Right hindlimb (tissue), 1 donor: ENCODE measurements around the gene USP6NL.

Source experiments
- DNase-seq: peaks from one replicate; pipeline ENCODE4 v3.0.0-alpha.2; 2018

Gene USP6NL

DNA sequence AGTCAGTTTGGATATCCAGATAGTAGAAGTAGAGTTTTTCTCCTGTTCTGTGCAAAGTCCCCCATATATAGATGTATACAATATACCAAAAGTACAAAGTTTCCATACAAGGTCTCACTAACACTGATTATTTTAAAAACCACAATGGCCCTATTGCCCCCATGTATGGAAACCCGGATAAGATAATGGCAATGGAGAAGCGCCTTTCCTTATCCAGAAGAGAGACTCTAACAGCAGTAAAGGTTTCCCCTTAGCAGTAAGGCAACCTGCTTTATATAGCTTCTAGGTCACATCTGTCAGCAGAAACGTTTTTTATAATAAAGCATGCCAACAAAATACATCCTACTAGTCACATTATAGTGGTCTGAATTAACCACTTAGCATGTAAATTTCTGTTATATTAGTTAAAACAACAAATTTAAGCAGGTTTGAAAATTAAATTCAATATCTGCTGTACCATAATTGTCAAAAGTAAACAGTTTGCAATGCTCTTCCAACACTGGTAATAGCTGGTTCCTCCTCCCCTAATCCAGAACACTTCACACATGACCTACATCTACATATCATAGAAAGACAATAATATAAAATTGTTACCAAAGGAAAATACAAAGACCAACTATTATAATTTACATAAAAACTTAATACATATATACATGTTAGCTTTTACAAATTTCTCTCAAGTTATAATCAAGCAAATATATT, 22.4 kb downstream of the USP6NL start:
- no peak for DNase-seq

DNA sequence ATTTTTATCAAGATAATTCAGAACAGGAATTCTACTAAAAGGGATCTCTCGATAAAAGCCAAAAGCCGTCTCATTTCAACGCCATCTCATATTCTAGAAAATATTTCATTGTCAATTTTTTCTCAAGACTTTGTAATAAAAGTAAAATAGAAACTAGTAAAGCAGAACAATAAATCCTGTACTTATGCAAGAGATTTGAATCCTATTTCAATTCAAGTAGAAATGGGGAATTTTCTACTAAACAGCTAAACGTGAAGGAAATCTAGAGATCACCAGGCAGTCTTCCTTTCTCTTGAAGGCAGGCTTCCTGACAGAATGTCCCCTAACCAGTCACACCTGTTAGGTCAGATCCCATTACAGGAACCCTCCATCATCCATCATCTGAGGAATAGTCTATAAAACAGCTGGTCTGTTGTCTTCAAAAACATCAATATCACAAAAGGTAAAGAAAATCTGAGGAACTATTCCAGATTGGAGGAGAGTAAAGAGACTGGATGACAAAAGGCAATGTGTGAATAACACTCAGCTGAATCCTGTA, 23.7 kb downstream of the USP6NL start:
- DNase-seq, result no peak

DNA sequence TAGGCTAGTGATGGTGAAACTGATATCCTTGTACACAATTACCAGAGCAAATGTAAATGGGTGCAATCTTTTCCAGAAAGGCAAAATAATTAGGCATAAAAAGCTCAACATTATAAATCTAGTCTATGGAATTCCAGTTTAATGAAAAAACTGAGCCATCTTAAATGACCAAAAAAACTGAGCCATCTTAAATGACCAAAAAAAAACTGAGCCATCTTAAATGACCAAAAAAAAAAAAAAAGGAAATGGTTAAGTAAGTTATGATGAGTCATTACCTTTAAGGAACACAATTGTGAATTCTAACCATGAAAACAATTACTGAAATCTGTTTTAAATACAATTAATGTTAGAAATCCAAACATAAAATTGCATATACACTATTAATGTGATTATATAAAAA, 25.3 kb downstream of the USP6NL start:
- no peak for DNase-seq

DNA sequence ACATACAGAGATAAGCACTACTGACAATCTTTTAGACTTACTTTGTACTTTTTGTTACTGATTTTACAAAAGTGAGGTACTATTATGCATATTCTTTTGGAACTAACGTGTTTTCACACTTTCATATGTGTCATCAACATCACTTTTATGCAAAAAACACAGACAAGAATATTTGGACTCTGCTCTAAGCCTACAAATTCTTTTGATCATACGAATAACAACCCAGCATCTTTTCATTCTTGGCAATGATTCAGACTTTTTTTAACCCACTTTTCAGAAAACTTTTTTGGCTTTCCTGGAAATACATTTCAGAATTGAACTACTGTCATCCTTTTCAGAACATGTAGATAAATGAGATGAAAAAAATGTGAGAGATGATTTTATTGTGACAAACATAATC, 30.2 kb downstream of the USP6NL start:
- DNase-seq, result no peak

DNA sequence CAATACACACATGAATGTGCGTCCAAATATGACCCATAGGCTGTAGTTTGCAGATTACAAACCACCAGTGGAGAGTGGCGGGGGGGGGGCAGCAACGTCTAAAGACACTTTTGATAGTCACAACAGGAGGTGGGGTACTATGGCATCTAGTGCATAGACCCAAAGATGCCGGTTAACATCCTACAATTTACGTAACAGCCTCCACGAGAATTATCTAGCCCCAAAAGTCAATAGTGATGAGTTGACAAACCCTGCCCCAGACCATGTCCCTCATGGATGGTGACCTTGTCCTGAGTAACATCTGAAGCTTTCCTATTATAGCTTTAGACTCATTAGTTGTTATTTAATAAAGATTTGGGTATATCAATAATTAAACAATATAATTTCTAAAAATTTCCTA, 31.6 kb downstream of the USP6NL start:
- no peak for DNase-seq

DNA sequence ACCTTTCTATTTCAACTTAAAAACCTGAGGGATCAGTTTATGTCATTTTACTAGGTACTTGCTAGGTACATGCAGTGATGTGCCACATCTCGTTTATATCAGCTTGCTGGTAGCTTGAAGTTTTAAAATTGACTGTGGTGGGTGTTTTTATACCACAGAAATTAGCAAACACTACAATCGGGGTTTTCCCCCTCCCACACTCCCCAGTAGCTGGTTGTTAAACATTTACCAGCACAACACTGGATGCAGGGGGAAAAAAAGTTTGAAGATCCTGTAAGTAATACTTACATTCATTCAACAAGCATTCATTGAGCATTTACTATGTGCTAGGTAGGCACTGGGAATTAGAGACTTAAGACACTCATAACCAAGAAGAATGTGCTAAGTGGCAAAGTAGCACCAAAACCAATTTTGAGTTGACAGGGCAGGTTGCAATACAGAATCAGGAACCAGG, 32.6 kb downstream of the USP6NL start:
- no peak for DNase-seq

DNA sequence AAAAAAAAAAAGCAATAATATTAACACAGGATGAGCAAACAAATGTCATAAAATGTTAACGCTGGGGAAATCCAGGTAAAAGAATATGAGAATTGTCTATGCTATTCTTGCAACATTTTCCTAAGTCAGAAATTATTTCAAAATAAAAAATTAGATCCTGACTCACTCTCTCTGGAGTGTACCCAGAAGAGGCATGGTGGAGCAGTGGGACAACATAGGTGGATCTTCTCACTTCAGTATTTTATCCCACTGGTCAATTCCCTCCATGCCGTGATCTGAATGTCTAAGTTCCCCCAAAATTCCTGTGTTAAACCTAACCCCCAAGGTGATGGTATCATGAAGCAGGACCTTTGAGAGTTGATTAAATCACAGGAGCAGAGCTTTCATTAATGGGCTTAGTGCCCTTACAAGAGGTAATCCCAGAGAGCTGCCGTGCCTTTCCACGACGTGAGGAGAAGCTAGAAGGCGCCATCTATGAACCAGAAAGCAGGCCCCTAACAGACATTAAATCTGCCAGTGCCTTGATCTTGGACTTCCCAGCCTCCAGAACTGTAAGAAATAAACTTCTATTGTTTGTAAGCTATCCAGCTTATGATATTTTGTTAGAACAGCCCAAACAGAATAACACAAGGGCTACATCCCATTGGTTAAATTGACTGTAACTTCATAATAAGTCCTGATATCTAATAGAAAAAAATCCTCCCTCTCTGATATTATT, 35.2 kb downstream of the USP6NL start:
- no peak for DNase-seq

DNA sequence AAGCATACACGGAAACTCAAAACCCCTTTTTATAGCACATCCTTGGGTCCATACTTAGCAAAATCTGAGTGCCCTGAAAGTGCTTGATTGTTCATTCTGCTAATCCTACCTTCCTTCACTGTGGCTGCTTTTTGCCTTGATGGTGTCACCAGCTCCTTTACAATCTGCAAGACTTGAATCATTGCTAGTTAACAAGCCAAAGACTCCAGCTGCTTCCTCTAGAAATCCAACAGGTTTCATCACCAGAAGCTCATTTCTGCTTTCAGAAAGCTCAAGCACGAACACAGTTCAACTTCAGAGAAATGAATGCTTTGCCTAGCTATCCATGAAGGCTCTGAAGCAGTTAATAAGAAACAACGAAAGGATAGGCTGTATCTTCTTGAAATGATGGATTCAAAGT, 38.0 kb downstream of the USP6NL start:
- no peak for DNase-seq

DNA sequence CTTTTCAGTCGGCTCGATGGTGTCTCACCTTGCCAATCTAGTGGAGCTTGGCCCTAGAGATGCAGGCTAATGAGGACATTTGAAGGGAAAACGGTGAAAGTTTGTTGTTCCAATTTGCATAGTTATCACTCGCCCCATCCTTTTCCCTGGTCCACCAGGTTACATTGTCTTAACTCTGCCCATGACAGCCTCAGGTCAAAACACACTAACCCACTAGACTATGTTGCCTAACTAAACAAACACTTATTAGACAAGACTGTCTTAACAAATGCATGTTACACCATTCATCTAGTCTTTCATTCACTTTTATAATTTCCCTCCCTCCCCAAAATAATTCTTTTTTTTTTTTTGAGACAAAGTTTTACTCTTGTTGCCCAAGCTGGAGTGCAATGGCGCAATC, 40.7 kb downstream of the USP6NL start:
- DNase-seq, result no peak

DNA sequence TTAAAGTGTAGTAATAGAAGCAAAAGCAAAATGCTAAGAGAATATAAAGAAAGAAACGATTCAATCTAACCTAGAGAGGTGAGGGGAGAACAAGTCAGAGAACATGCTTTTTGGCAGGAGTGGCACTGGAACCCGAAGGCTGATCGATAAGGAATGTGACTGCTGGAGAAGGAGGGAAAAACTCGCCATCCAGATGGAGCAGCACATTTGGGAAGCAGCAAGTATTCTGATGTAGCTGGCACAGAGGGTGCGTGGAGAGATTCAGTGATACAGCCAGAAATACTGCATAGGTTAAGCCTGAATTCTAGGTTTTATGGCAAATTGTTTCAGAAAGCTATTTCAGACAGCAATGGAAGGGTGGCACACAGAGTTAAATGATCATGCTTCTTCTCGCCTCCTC, 42.0 kb downstream of the USP6NL start:
- DNase-seq, result no peak

DNA sequence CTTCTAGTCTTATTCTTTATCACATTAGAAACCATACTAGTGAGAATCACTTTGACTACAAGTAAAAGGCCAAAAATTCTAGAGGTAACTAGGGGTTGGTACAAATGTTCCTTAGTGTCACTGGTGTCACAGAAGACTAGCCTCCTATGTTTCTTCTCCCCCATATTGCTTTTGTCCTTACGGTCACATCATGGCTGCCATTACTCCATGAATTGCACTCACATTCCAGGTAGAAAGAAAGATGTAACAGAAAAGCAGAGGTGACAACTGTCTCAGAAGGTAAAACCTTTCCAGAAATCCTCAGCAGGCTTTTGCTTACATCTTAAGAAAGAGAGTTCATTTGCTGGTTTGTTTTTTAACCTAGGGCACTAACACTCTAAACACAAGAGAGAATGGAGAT, 42.9 kb downstream of the USP6NL start:
- no peak for DNase-seq

DNA sequence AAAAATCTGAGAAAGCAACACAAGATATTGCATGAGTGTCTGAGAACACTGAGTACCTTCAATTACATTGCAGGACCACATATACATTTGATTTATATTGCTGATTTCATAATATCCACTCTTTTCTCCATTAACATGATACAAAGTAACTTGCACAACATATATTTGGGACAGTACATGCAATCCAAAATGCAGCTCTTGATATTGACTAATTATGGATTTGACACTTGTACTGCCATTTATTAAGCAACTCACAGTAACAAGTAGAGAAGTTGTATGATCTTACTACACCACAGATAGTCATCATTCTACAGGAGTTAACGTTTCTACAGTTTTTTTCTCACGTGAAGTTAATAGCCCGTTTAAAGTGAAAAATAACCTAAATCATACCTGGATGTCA, 46.7 kb downstream of the USP6NL start:
- DNase-seq, result no peak

DNA sequence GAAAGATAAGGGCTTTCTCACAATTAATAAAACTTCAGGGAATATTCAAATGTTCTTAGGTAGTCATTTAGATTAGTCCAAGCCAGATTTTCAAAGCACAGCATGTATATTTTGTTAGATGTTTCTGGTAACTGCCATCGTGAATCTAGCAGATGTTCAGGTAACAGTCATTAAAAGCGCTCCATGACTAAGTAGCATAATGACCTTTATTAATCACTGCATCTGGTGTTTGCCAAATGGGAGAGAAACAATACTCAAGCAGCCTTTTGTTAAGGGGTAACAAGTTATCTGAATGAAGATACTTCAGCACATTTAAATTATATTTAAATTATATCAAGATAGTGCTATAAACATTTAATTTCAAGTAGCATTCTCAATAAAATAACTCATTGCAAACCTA, 47.5 kb downstream of the USP6NL start:
- no peak for DNase-seq

DNA sequence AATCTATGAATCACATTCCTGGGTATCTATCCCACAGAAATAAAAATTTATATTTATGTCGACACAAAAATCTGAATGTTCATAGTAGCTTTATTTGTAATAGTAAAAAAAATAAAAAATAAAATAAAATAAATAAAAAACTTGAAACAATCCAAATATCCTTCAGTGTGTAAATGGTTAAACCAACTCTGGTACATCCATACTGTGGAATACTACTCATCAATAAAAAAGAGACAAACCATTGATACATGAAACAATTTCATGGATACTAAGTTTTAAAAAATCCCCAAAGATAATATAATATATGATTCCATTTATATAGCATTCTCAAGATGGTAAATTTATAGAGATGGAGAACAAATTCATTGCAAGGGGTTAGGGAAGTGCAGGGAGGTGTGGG, 48.6 kb downstream of the USP6NL start:
- no peak for DNase-seq

DNA sequence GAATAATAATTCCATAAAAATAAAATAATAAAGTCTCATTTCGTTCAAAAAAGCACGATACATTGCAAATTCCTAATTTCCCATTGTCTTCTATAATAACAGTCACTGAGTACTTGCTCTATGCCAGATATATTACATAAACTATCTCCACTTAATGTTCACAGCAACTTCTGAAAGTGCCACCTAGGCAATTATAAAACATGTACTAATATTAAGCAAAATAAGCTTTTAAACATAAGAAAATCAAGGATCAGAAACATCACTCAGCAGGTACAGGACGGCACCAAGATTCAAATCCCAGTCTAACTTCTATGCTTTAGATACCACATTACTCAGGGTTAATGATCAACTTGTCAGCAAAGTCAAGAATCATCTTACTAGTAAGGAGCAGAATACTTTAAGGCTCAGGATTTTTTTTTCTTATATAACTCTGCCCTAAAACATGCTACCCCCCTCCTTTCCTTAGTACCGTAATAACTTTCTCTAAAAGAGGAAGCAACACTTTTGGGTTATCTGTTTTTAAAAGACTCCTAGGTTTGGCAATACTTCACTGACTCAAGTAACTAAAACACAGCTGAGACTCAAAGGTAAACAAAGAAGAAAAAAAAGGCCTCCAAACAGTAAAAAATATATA, 51.3 kb downstream of the USP6NL start:
- no peak for DNase-seq

DNA sequence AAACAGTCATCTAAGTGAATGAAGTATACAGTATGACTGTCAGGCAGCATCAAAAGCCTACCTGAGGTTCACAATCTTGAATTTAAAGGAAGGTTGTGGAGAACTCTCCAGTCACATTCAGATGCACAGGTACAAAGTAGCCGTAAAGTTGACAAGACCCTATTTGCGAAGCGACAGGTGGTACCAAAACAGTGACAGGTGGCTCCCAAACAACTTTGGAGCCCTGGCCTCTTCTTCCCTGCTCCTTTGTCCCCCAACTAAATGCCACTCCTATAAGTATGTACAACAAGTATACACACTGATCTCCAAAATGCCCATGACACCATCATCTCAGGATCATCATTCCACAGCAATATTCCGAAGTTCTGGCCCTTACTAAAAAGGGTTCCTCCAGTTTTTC, 53.5 kb downstream of the USP6NL start:
- DNase-seq, result no peak

DNA sequence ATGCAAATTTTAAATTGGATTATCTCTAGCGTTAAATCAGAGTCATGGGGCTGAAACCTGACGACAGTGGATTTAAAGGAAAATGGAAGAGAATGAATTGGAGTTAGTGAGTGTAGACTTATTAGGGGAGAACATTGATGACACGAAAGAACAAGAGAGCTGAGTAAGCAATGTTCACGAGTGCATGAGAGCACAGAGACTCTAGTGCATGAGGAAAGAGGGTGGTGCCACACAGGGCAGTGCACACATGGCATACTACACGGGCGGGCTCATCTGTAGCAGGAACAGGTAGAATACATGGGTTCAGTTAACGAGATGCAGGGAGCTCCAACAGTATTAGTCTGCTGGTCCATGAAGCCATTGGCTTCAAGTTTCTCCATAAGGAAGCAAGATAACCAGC, 53.9 kb downstream of the USP6NL start:
- no peak for DNase-seq

DNA sequence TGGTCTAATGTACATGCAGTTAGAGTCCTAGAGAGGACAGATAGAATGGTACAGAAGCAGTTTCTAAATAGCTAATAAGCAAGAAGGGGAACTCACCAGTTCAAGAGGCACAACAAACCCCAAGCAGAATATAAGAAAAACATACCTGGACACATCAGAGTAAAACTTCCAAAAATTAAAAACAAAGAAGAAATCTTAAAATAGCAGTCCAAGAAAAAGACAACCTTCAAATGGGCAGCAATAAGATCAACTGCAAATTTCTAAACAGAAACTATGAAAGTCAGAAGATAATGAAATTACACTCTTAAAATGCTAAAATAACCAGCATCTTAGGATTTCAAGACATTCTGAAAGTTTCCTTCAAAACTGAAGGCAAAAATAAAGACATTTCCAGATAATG, 55.9 kb downstream of the USP6NL start:
- no peak for DNase-seq

DNA sequence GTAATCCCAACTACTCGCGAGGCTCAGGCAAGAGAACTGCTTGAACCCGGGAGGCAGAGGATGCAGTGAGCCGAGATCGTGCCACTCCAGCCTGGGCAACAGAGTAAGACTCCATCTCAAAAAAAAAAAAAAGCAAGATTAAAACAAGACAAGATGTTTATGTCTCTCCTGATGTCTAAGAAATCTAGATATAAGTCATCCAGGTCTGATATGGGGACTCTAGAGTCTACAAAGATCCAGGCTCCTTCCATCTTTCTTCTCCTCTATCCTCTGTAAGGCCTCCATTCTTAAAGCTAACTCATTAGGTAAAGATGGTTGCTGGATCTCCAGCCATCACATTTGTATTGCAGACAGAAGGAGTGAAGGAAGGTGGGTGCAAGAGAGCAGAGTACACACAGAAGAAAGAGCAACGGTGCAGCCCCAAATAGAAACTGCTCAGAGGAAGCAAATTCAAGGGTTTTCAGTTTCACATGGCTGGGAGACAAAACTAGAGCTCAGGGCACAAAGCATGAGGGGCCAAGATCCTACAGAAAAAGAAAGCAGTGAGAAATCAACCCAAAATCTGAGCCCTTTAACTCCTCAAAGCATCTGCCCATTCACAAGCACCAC, 57.6 kb downstream of the USP6NL start:
- DNase-seq, result no peak

DNA sequence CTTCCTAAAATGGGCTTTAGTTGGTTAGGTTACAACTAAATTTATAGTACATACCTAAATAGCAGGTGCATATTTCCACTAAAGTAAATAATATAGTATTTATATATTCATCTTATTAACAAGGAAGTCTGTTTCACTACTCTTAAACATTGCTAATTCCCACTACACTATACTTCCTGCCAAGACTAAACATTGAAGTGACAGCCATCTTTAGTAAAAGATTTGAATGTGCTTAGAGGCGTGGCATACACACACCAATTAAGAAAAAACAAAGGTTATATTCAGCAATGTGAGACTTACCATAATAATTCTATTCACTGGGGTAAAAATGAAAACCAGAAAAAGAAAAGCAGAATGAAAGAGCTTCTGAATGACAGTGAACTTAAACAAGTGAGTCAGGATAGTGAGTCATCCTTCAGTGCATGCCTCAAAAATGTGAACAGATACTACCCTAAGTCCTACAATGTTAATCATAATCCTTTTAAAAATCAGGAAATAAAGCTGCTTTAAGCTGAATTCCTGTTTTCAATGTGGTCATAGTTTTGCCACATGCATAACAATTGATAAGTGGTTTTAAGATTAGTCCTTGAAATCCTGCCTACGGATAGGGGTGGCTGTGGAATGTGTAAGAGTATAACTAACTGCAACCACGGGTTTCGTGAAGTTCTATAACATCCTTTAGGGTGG, 59.4 kb downstream of the USP6NL start:
- DNase-seq, result no peak

DNA sequence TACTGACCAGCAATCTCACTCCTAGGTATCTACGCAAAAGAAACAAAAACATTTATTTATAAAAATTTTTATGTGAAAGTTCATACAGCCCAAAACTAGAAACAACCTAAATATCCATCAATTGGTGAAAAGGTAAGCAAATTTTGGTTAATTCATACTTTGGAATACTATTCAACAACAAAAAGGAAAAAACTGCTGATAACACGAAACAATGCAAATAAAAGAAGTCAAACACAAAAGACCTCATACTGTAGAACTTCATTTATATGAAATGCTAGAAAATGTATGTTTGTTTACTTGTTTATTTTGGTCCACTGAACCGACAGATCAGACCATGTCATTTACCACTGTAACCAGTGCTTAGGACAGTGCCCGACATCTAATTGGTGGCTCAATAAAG, 60.3 kb downstream of the USP6NL start:
- no peak for DNase-seq

DNA sequence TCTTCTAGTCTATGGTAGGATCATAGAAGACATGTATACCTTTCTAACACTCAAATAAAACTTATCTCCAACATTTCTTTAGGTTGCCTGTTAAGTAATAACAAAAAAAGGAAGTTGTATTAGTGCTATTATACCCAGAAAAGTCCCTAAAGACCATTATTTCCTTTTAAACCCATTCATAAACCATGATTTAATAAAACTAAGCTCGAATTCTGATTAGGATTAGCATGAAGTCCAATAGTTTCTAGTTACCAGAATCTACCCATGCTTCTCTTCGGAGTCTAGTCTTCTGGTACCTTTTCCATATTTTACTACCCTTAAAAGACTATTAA, 62.7 kb downstream of the USP6NL start:
- no peak for DNase-seq
